ENCODE measurements around the gene MRGPRF. TPM values are rescaled to one million over a fixed set of nuclear protein-coding genes. Genes with fewer than 3 reads are reported as not detected.

Gene MRGPRF
- total RNA-seq, 2 donors from 2014 or later: 3.0 to 17.9 TPM

- intact Hi-C loops (cut with DNase I): no loop called here
- H3K4me1 ChIP-seq: no peaks in the 10 kb centered on the region
- H3K9ac ChIP-seq (ENCODE audit: low read depth in 2 of 2, low read length in 2 of 2): no peak within 1 kb of the TSS
- H3K27ac ChIP-seq: no peak within 1 kb of the TSS
- no peaks in the 10 kb centered on the region for H3K36me3 ChIP-seq
- H3K27me3 ChIP-seq: no peaks in the 10 kb centered on the region
- DNase-seq: no peak
- no peak for TF ChIP-seq CTCF (IDR thresholded peaks at IDR 0.05)
- H3K9me3 ChIP-seq: no peaks in the 10 kb centered on the region
- H3K4me3 ChIP-seq: no peak within 1 kb of the TSS
These were observed 32.3 kb downstream of the MRGPRF start, which contains the start of gene MRGPRD for GRCh38 chr11:68980776-68981065. Gene MRGPRD (minus strand): TSS chr11:68980986. CDS start chr11:68980986, 0 bp downstream.

GRCh38 chr11:68979931-68980775, 32.9 kb downstream of the MRGPRF start:
- Histone ChIP-seq H3K27ac (no peak overlapping the region), H3K4me1 (no peaks in the 10 kb centered on the region), H3K36me3 (no peaks in the 10 kb centered on the region), H3K4me3 (no peak overlapping the region), H3K9me3 (no peaks in the 10 kb centered on the region), H3K27me3 (no peaks in the 10 kb centered on the region), H3K9ac (ENCODE audit: low read depth in 2 of 2, low read length in 2 of 2) (no peak overlapping the region)
- intact Hi-C loops (cut with DNase I): no loop called here
- DNase-seq: no peak
- no peak for TF ChIP-seq CTCF (IDR thresholded peaks at IDR 0.05)

GRCh38 chr11:68978931-68979594, 34.0 kb downstream of the MRGPRF start:
- DNase-seq: no peak
- Histone ChIP-seq H3K9ac (ENCODE audit: low read depth in 2 of 2, low read length in 2 of 2) (no peak overlapping the region), H3K36me3 (no peaks in the 10 kb centered on the region), H3K4me3 (no peak overlapping the region), H3K27me3 (no peaks in the 10 kb centered on the region), H3K27ac (no peak overlapping the region), H3K4me1 (no peaks in the 10 kb centered on the region), H3K9me3 (no peaks in the 10 kb centered on the region)
- intact Hi-C loops (cut with DNase I): no loop called here
- no peak for TF ChIP-seq CTCF (IDR thresholded peaks at IDR 0.05)

GRCh38 chr11:68978626-68978930, 34.5 kb downstream of the MRGPRF start:
- Histone ChIP-seq H3K27me3 (no peaks in the 10 kb centered on the region), H3K4me3 (no peak overlapping the region), H3K9me3 (no peaks in the 10 kb centered on the region), H3K27ac (no peak overlapping the region), H3K36me3 (no peaks in the 10 kb centered on the region), H3K4me1 (no peaks in the 10 kb centered on the region), H3K9ac (ENCODE audit: low read depth in 2 of 2, low read length in 2 of 2) (no peak overlapping the region)
- DNase-seq: no peak
- intact Hi-C loops (cut with DNase I): no loop called here
- TF ChIP-seq CTCF (IDR thresholded peaks at IDR 0.05): no peak

GRCh38 chr11:68977781-68978625, 35.0 kb downstream of the MRGPRF start:
- Histone ChIP-seq H3K4me1 (no peaks in the 10 kb centered on the region), H3K27me3 (no peaks in the 10 kb centered on the region), H3K27ac (no peak overlapping the region), H3K9ac (ENCODE audit: low read depth in 2 of 2, low read length in 2 of 2) (no peak overlapping the region), H3K36me3 (no peaks in the 10 kb centered on the region), H3K4me3 (no peak overlapping the region), H3K9me3 (no peaks in the 10 kb centered on the region)
- TF ChIP-seq CTCF (IDR thresholded peaks at IDR 0.05): no peak
- intact Hi-C loops (cut with DNase I): no loop called here
- DNase-seq: no peak
